Brain pericyte (primary cell): Measurements from ENCODE around the gene GPR108.

Experiments used
- DNase-seq: peaks from one replicate; pipeline ENCODE4 v3.0.0-alpha.2; 2012; ENCODE audit warnings: low read depth, low spot score

The GPR108 gene

DNA sequence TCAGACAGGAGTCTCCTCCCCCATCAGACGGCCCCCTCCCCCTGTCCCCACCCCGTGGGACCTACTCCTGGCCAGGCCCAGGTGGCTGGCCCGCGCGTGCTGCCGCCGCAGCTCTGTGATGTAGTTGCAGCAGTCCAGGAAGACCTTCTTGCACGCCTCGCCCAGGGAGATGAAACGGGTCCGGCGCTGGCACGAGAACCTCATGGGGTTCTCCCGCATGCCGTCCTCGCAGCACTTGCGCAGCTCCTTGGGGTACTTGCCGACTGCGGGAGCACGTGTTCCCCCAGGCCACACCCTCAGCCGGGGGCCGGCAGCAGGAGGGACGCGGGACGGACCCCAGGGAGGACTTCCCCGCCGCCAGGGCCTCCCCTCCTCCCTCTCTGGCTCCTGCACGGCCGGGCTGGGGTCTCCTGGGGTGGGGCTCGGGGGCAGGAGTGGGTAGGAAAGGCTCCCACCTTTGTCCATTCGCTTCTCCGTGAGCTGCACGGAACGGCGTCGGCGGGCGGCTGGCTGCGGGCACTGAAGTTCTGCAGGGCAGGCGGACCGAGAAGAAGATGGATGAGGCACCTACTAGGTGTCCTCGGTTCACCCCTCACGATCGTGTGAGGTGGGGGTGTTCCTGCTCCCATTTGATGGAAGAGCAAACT is 30.2 kb downstream of the GPR108 start:
- no peak for DNase-seq

DNA sequence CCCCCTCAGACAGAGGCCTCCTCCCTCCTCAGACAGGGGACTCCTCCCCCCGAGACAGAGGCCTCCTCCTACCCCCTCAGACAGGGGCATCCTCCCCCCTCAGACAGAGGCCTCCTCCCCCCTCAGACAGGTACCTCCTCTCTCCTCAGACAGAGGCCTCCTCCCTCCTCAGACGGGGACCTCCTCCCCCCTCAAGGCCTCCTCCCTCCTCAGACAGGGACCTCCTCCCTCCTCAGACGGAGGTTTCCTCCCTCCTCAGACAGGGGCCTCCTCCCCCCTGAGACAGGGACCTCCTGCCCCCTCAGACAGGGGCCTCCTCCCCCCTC is 30.8 kb downstream of the GPR108 start:
- DNase-seq: no peak

DNA sequence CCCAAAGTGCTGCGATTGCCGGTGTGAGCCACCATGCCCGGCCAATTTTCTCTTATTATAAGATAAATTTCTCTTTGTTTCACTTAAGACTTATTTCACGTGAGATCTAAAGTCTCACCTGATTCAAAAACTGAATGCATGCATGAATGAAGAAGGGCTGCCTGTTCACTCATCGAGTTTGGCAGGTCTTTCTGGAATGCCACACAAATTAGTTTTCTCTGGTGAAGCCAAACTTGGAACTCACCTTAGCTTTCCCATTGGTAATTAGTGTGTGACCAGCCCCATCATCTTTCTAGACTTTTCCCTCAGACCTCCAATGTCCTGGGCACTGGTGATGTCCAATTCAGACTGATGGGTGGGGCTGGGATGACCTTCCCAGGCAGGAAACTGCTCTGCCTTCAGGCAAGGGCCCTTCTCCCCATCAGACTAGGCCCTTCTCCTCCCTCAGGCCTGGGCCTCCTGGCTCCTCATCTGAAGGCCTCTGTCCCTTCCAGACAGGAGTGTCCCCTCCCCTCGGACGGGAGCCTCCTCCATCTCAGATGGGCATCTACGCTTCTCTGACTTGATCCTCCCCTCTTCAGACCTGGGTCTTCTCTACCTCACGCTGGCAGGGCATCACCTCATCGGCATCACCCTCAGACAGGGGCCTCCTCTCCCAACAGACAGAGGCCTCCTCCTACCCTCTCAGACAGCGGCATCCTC is 31.3 kb downstream of the GPR108 start:
- DNase-seq: no peak

DNA sequence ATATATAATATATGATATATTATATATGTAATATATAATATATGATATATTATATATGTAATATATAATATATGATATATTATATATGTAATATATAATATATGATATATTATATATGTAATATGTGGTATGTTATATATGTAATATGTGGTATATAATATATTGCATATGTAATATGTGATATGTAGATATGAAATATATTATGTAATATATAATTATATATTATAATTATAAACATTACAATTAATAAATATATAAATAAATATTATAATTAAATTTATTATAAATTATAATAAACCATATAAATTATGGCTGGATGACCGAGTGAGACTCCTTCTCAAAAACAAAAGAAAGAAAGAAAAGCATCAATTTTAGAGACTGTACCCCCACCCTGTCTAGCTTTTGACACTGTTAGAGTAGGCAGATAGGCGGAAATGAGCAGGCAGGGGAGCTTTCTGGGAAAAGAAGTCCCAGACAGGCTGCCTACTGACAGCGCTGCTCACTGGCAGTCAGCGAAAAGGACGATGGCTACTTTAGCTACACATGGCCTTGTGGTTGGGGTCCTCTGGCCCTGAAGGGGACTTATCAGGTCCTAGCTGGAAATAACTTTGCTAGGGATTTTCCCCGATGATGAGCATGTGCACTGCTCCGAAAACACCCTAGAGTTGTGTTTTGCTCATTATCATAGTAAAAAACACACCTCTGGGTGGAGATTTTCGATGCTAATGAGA is 36.6 kb downstream of the GPR108 start:
- DNase-seq: no peak

DNA sequence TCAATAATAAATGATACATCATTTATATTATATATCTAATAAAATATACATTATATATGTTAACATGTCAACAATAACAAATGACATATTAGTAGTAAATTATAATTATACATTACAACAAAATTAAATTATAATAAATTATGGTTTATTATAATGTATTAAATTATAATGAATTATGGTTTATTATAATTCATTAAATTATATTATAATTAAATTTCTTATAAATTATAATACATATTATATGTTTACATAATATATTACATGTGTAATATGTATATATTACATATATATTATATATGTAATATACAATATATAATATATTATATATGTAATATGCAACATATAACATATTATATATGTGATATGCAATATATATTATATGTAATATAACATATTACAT is 37.4 kb downstream of the GPR108 start:
- DNase-seq: no peak

DNA sequence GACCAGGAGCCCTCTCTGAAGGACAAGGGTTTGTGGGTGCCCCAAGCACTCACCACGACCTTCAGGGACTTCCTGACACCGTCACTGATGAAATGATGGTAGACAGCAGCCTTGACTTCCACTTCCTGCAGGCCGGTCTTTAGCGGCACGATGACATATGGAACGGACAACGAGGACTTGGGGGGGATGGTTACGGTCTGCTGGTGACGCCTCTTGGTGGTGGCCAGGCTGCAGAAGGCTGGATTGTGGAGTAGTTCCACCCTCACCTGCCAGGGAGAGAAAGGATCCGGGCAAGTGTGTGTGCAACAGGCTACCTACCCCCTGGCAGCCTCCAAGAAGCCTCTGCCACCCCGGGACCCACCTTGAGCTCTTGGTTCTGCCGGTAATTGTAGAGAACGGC is 40.1 kb downstream of the GPR108 start:
- no peak for DNase-seq

DNA sequence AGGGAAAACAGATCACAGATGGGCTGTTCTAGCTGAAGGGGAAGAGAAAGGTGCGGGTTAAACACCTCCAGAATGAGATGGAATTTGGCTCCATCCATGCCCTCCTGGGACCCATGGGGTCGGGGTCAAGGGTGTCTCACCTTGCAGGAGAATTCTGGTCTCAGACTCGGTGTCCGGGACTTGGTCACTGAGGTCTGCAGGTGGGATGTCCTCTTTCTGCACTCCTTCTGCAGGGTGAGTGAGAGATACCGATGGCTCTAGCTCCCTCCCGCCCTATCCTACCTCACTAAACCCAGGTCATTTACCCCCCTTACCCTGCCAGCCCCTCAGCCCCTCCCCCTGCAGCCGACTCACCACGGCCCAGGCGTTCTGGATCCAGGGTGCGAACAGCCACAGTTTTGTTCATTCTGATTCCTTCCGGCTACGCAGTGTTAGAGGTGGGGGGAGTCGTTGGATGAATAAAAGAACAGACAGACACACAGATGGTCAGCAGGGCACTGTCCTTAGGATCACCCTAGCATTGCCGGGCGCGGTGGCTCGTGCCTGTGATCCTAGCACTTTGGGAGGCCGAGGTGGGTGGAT is 41.0 kb downstream of the GPR108 start:
- no peak for DNase-seq

DNA sequence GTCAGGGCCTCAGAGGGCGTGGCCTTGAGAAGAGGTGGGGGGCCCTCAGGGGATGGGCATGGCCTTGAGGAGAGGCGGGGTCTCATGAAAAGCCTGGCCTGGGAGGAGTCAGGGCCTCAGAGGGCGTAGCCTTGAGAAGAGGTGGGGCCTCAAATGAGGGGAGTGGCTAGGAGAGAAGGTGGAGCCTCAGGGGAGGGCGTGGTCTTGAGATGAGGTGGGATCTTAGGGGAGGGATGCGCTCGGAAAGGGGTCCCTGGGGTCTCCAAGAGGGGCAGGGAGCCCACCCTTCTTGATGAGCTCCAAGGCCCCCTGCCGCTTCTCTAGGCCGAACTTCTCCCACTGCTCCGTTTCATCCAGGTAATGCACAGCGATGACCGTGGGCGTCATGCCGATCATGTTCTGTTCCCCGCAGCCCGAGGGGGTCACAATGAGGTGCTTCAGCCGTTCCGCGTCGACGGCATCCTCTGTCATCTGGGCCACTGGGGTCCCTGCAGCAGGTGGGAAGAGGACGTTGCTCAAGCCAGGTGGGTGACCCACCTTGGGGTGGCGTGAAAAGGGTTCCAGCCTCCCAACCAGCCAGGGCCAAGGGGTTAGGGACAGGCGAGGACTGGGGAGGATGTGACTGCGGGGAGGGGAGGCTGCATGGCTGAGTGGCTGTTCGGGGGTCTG is 43.1 kb downstream of the GPR108 start:
- DNase-seq: no peak

DNA sequence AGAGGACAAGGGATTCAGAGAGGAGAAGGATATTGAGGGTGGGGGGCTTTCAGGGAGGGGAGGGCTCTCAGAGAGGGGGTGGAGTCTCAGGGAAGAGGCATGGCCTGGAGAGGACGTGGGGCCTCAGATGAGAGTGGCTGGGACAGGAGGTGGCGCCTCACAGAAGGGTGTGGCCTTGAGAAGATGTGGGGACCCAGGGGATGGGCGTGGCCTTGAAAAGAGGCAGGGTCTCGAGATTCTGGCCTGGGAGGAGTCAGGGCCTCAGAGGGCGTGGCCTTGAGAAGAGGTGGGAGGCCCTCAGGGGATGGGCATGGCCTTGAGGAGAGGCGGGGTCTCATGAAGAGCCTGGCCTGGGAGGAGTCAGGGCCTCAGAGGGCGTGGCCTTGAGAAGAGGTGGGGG is 43.7 kb downstream of the GPR108 start:
- DNase-seq: no peak

DNA sequence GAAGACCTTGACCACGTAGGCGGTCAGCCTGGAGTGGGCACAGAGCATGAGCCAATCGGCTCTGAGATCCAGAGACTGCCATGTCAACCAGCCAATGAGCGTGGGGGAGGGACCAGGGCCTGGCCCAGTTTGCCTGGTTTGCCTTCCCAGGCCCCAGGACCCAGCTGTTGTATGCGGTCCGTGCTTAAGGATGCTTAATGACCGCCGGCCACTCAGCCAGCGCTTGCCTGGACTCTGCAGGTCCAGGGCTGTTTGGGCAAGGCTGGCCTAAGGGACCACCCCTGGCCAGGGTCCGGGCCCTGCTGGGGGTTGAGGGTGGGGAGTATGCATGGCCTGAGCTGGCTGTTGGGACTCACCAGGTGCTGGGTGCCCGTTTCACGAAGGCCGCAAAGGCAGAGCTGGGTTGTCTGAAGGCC is 44.3 kb downstream of the GPR108 start:
- no peak for DNase-seq

DNA sequence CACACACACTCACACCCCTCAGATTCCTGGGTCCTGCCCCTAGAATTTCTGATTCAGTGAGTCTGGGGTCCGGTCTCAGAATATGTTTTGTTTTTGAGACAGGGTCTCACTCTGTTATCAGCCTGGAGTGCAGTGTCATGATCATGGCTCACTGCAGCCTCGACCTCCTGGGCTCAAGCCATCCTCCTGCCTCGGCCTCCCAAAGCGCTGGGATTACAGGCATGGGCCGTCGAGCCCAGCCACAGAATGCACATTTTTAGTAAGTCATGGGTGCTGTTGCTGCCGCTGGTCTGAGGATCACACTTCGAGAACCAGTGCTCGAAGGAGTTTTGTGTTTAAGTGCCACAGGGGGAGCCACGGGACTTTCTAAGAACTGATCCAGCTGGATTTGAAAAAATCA is 45.4 kb downstream of the GPR108 start:
- DNase-seq: no peak

DNA sequence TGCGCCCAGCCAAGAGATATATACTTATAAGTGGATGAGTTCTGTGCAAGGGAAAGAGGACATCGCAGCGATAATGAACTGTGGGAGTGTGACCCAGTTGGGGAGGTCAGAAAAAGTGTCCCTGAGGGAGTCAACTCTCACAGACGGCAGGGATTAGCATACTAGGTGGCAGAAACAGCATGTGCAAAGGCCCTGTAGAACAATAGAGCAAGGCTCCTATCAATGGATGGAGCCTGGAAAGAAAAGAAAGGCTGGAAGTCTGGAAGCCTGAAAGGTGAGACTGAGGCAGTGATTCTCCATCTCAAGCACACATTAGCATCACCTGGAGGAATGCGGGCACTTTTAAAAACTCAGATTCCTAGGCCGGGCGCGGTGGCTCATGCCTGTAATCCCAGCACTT is 46.0 kb downstream of the GPR108 start:
- DNase-seq: no peak

DNA sequence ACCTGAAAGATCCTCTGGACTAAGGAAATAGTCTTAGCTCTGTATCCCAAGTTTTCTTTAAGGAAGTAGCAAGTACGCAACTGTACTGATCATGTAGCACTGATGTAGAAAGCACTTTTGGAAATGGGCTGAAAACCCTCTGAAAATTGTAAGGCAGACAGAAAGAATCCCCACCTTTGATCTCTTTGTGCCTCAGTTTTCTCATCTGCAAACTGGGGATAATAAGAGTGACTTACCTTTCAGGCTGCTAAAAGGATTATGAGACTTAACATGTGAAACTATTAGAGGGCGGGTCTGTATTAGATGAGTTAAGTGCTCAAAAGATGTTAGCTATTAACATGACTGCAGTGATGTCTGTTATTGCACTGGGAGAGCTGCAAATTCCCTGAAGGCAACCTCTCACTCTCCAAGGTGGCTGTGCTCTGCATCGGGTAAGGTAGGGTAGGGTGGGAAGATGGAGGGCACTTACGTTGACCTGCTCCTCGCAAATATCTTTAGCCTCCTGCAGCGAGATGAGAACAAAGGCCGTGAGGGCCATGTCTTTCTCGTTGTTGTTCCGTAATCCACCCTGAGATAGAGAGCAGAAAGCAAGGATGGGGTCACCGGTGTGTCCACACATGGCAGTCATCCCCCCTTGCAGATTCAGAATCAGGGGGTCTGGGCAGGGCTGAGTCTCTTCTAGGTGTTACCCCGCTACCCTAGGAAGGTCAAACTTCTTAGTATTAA is 47.1 kb downstream of the GPR108 start:
- no peak for DNase-seq

DNA sequence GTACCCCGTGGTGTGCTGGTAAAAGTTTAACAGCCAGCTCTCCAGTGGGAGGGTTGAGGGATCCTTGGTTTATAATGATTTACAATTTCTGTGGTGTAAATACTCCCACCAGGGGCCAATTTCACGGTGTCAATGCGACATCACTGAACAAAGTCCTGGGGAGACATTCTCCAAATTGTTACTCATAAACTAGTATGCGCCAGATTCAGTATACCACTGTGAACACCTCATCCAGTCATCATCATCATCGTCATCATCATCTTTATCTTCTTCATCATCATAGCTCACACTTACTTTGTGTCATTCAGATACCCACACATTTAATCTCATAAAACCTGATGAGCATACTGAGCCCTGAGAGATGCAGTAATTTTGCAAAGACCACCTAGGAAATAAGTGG is 50.3 kb downstream of the GPR108 start:
- no peak for DNase-seq

DNA sequence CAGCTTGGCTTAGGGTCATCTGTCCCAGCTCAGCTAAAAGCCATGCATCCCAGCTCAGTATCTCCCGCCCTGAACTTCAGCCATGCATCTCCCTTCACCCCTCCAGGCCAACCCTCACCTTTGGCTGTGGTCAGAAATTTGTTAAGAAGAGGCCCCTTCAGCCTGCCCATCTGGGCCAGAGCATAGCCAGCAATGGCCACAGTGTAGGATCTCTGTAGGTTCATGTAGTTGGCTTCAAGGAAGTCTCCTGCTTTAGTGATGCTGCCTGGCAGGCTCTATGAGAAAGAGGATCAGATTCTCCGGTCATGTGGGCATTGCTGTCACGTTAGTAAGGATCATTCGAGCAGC is 50.8 kb downstream of the GPR108 start:
- DNase-seq: no peak

DNA sequence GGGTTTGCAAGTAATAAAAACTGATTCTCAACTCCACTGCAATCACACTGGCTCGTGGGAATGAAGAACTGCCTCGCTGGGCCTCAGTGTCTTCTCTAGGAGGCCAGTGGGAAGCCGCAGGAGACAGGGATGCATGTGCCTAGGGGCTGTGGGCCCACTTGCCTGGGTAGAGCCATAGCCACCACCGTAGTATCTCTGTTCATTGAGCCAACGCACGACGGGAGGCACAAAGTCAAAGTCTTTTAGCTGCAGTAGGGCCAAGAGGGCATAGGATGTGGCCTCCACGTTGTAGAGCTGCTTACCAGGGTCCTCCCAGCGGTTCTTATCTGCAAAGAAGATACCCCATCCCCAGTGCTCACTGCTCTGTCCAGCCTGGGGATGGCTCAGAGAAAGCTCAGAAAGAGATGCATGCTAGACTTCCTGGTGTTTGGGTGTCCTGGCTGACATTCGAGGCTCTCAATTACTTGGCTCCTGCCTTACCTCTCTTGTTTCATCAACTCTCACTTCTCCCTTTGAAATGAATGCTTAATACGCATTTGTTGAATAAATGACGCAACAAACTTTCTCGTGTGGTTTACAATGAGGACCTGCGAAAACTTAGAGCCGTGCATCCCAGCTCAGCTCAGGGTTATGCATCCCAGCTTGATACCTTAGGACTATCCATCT is 51.3 kb downstream of the GPR108 start:
- no peak for DNase-seq

DNA sequence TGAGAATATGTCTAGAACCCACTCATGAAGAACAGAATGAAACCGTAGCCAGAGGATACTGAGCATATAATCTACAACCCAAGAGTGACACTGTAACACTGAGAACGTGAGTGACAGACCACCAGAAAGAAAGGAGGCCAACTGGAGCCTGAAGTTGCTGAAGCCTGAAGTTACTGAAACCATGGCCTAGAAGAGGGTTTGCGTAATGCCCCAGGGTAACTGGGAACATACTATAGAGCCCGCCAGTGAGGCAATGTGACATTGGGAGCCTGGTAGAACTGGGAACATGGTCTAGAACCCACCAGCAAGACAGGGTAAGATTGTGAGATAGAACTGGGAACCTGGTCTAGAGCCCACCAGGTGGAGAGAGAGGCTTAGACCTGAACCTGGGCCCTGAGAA is 51.9 kb downstream of the GPR108 start:
- no peak for DNase-seq

DNA sequence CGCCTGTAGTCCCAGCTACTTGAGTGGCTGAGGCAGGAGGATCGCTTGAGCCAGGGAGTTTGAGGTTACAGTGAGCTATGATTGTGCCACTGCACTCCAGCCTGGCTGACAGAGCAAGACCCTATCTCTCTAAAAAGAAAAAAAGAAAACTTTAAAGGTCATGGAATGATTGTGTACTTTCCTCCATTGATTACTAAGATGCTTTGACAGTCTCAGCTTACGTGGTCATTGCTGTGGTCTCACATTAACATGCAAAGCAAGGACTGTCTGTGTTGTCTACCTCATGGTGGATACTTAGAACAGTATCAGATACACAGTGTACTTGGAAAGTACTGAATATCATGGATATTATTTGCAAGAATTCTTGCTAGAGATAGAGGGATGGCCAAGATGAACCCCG is 53.4 kb downstream of the GPR108 start:
- DNase-seq: no peak

DNA sequence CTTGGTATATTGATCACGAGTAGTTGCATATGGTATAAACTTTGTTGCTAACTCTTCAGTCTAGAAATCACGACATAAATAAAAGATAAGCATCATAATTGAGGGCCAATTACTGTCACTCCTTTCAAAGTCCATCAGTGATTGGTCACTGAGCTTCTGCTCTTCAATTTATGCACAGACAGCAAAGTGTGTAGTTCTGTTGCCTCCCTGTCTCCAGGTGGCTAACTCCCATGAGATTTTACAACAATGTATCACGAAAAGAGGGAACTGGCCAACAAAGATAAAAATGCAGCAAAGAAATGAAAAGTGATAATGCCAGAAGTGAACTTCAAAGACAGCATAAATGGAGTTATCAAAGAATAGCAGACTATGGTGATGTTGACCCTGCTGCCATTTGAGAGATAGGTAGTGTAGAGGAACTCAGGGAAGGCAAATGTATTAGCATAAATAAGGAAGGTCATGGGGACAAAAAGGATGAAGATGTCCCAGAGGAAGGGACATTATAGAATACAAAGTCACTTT is 54.7 kb downstream of the GPR108 start:
- DNase-seq: no peak

DNA sequence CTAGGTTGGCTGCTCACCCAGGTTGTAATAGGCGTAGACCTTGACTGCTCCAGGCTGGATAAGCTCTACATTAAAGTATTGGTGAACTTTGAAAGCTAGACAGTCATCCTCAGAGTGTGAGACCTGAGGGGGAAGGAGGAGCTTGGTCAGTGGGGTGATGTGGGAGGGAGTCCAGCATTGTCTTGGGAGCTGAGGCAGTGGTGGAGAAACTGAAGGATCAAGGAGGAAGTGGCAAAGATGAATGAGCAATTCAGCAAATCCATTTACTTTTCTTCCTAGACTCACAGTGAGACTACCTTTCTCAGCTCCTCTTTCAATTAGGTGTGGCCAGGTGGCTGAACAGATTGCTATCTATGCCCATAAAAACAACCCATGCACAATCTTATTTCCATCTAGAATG is 57.2 kb downstream of the GPR108 start:
- DNase-seq: no peak
